ENCODE results near the gene TRIM14. TPM values are rescaled to one million over a fixed set of nuclear protein-coding genes. Genes with fewer than 3 reads are reported as not detected.
A peak's percentile ranks its signal among the peaks of the same experiment; 100 is the strongest.
"Not testable (repeated sequence)": the region's sequence is repeated elsewhere in the genome, so short reads cannot be mapped to it uniquely, and the experiment has no call there.

Gene TRIM14
- total RNA-seq, 4 donors from 2014 or later = 12.0 to 17.5 (median 16.3) TPM

DNA sequence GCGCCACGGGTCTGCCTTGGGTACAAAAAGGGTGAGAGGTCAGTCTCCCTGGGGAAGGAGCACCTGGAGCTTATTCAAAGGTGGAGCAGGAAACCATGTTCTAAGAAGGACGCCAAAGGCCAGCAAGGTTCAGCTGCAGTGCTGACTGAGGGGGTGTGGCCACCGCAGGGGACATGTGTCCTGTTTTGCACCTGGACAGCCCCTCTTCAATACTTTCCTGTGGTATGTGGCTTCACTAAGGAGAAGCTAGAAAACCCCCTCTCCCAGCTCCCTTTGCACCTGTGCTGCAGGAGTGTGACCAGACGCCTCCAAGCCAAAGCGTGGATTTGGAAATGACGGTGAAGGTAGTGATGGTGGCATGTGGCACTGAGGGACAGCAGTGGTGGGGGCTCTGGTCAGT is 23.6 kb downstream of the TRIM14 start:
- WGBS, 2 donors = 81 to 92% methylated on average over 7 of the region's 7 CpGs
- H3K4me3 ChIP-seq (ENCODE audit: low read depth, poor library complexity, severe bottlenecking) = no peak overlapping the region
- intact Hi-C loops (cut with DNase I; ENCODE audit: low total_unique reads) = no loop called here
- TF ChIP-seq, protein P1, sequence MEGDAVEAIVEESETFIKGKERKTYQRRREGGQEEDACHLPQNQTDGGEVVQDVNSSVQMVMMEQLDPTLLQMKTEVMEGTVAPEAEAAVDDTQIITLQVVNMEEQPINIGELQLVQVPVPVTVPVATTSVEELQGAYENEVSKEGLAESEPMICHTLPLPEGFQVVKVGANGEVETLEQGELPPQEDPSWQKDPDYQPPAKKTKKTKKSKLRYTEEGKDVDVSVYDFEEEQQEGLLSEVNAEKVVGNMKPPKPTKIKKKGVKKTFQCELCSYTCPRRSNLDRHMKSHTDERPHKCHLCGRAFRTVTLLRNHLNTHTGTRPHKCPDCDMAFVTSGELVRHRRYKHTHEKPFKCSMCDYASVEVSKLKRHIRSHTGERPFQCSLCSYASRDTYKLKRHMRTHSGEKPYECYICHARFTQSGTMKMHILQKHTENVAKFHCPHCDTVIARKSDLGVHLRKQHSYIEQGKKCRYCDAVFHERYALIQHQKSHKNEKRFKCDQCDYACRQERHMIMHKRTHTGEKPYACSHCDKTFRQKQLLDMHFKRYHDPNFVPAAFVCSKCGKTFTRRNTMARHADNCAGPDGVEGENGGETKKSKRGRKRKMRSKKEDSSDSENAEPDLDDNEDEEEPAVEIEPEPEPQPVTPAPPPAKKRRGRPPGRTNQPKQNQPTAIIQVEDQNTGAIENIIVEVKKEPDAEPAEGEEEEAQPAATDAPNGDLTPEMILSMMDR (IDR thresholded peaks at IDR 0.05) = no peak
- no peak for TF ChIP-seq POLR2A (IDR thresholded peaks at IDR 0.05)
- DNase-seq (ENCODE audit: low spot score in 2 of 2) = no peak

DNA sequence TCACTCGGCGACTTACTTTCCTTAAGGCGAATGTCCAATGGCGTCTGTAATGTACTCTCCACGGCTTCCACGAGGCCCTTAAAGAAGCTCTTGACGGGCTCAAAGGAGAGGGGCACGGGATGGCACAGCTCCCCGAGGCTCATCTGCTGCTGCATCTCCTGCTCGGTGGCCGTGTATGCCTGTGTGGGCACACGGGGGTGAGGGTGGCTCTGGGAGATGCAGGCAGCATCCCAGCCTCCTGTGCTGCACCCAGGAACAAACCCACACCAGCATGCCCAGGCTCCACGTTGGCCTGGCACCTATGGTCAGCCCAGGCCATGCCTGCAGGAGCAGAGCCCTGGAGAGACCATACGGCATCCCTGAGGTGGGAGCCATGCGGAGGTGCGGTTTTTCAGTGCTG is 24.2 kb downstream of the TRIM14 start:
- no peak for TF ChIP-seq POLR2A (IDR thresholded peaks at IDR 0.05)
- TF ChIP-seq, protein P1 (IDR thresholded peaks at IDR 0.05) = no peak
- intact Hi-C loops (cut with DNase I; ENCODE audit: low total_unique reads) = no loop called here
- no peak overlapping the region for H3K4me3 ChIP-seq (ENCODE audit: low read depth, poor library complexity, severe bottlenecking)
- 91 to 92% methylated on average over 14 to 16 of the region's 16 CpGs for WGBS, 2 donors
- DNase-seq (ENCODE audit: low spot score in 2 of 2) = no peak

- H3K4me3 ChIP-seq (ENCODE audit: low read depth, poor library complexity, severe bottlenecking) = no peak overlapping the region
- no peak for DNase-seq (ENCODE audit: low spot score in 2 of 2)
- intact Hi-C loops (cut with DNase I; ENCODE audit: low total_unique reads) = no loop called here
- TF ChIP-seq, protein P1 (IDR thresholded peaks at IDR 0.05) = no peak
- TF ChIP-seq POLR2A (IDR thresholded peaks at IDR 0.05) = no peak
- WGBS, 2 donors = 73 to 82% methylated on average over 4 of the region's 4 CpGs
Measured at GRCh38 chr9:98094316-98094715, 24.7 kb downstream of the TRIM14 start.

DNA sequence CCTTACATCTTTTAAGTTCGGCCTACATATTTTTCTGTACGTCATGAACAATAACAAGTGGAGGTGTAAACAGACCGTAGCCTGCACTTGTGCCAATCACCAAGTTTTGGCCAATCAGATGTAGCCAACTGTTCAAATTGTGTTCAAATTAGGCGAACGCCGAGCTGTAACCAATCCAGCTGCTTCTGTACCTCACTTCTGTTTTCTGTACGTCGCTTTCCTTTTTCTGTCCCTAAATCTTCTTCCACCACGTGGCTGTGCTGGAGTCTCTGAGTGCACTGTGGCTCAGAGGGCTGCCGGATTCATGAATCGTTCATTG is 26.4 kb downstream of the TRIM14 start:
- intact Hi-C loops (cut with DNase I; ENCODE audit: low total_unique reads) = no loop called here
- H3K4me3 ChIP-seq (ENCODE audit: low read depth, poor library complexity, severe bottlenecking) = no peak overlapping the region
- TF ChIP-seq, protein P1 (IDR thresholded peaks at IDR 0.05) = no peak
- no peak for TF ChIP-seq POLR2A (IDR thresholded peaks at IDR 0.05)
- 58 to 77% methylated on average over 11 of the region's 11 CpGs for WGBS, 2 donors
- no peak for DNase-seq (ENCODE audit: low spot score in 2 of 2)

GRCh38 chr9:98091735-98092612 is 27.0 kb downstream of the TRIM14 start:
- WGBS, 2 donors = 42 to 48% methylated on average over 17 of the region's 17 CpGs
- no peak overlapping the region for H3K4me3 ChIP-seq (ENCODE audit: low read depth, poor library complexity, severe bottlenecking)
- DNase-seq (ENCODE audit: low spot score in 2 of 2) = no peak
- TF ChIP-seq, protein P1 (IDR thresholded peaks at IDR 0.05) = no peak
- no peak for TF ChIP-seq POLR2A (IDR thresholded peaks at IDR 0.05)
- intact Hi-C loops (cut with DNase I; ENCODE audit: low total_unique reads) = no loop called here

GRCh38 chr9:98090674-98091073 is 28.3 kb downstream of the TRIM14 start:
- H3K4me3 ChIP-seq (ENCODE audit: low read depth, poor library complexity, severe bottlenecking); intact Hi-C loops (cut with DNase I; ENCODE audit: low total_unique reads): not testable (repeated sequence)
- whole genome bisulfite sequencing, 2 donors = 80 to 89% methylated on average over 3 of the region's 3 CpGs
- DNase-seq (ENCODE audit: low spot score in 2 of 2) = peak in 1 of 2 donors; percentile 8

Data from lower leg skin (tissue), 4 donors.